Stimulated activated CD4-positive, alpha-beta T cell treated with anti-CD3 and anti-CD28 coated beads, Interleukin-15, amount 100 ng/mL, for 1 hour (primary cell): ENCODE measurements around the gene NEK10.

Experiments
- DNase-seq, 2 donors: peaks; one replicate each; pipeline ENCODE4 v3.0.0-alpha.2; 2020; ENCODE audit warnings: low read depth in 1 of 2, low spot score in 1 of 2

Gene NEK10

DNA sequence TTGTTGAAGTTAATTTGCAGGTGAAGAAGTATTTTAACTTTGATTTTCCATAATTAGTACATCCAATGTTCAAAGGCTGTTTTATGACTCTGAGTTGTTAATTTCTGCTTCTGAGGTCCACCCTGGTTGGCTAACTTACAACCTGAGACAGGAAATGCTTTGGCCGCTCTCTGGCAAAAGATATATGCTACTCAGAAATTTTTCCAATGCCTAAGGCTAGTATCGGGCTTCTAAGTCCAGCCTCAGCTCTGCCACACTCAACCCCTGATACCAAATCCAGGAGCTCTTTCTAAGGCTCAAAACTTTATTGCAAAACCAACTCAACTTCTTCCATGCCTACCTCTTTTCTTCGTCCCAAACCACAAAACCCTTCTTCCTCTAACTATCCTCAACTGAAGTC lies 192.9 kb downstream of the NEK10 start:
- DNase-seq: no peak

GRCh38 chr3:27174530-27174929 lies 194.7 kb downstream of the NEK10 start:
- DNase-seq: no peak

DNA sequence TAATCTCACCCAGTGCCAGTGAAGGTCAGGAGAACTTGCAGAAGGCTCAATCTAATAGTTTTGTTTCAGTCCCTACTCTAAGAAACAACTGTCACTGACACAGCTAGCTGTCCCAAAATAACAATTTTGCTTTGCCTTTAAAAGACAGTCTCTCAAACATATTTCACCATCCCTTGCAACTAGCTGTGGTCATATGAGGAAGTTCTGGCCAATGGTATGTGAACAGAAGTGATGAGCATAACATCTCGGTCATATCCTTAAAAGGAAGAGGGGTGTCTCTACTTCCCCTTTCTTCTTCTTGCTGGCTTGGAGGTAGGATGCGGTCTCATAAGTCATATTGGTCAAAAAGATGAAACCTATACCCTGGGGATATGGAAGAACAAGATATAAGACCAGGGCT lies 198.1 kb downstream of the NEK10 start:
- DNase-seq: no peak

DNA sequence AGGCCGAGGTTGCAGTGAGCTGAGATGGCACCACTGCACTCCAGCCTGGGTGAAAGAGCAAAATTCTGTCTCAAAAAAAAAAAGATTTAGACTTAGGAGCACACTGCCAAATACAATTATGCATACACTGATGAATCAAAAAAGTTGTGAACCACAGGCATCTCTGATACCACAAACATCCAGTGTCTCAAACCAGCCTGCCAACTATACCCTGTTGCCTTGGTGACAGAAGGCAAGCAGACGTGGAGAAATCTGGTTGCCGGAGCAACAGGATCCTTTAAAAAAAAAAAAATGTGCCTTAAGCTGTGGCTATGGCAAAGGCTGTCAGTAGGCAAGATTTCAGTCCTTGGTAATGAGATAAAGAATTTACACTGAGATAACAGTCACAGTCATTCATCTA lies 202.3 kb downstream of the NEK10 start:
- DNase-seq: no peak

- no peak for DNase-seq
These were observed 203.9 kb downstream of the NEK10 start for GRCh38 chr3:27165321-27165721.

DNA sequence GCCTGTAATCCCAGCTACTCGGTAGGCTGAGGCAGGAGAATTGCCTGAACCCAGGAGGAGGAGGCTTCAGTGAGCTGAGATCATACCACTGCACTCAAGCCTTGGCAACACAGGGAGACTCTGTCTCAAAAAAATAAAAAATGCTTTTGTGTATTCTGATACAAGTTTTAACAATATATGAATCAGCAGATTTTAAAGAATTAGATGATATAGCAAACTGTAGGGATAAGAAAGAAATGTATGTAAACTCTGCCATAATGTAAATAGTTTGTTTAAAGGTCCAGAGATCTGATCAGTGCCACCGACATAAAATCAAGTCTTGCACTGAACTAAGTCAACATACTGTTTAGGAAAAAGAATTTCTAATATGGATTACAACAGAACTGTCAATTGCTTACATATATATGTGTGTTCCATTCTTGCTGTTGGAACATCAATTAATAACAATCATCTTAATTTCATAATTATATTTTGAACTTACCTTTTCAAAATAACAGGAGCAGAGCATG lies 208.3 kb downstream of the NEK10 start:
- no peak for DNase-seq

DNA sequence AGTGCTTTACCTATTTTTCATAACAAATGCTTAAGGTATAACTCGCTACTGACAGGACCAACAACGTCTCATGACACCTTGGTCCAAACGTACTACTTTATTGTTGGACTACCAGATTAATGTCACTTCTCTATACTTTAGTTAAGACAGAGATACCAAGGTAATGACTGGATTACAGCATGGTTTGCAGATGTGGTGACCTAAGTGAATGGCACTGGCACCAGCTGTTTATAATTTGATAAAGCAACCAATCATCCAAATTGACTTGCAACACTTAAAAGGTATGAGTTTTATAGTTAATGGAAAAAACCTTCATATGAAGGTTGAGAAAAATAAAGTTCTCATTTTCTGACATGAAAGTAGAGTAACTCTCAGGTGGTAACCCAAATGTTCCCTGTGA lies 209.0 kb downstream of the NEK10 start:
- DNase-seq: no peak

- no peak for DNase-seq
These were observed 222.0 kb downstream of the NEK10 start for GRCh38 chr3:27147215-27147614.

GRCh38 chr3:27146786-27147185 lies 222.4 kb downstream of the NEK10 start:
- no peak for DNase-seq

GRCh38 chr3:27145719-27146118 lies 223.5 kb downstream of the NEK10 start:
- DNase-seq: no peak

DNA sequence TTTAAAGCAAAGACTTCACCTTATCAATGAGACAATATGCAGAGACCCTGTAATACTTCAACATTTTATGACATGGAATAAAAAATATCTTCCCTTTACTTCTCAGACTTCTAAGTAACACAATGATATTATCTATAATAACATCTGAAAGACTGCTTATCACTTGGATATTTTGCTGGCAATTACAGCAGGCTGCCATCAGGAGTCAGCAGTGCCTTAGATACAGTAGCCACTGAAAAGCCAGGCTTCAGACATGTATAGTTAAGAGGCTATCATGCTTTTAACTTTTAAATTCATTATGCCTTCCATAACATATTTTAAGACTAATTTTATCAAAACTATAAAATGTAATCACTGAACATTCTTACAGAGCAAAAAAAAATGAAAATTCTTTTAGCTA lies 227.5 kb downstream of the NEK10 start:
- no peak for DNase-seq

DNA sequence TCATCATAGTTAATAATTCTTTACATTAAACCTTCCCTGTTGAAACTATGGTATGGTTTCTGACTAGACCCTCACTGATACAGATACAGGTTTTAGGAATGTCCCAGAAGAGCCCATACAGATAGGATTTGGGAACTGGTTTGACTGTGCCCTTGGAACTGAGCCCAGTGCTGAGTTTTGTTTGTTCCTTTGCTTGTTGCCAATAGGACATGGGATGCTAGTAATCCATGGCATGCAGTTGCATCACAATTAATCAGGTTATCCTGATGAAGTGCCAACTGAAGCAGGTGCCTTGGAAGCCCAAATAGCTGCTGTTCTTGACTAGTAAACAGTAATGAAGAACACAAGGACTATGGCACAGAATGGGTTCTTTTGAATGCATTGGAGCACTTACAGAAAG lies 230.6 kb downstream of the NEK10 start:
- no peak for DNase-seq

DNA sequence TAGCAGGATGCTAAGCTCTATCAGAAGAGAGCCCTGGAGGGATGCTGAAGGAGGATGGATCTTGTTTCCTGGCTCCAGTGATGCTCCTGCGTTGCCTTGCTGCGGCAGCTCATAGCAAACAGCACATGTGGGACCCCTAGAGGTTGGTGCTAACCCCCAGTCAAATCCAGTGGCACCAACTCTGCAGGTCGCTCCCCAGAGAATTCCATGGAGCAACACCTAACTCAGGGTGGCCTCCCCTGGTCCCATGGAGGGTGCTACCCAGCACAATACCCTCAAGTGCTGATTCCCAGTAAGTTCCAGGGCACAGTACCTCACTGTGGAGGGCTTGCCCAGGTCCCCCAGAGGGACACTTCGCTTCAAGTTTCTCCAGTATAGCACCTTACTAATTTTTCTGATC lies 231.2 kb downstream of the NEK10 start:
- DNase-seq: no peak

GRCh38 chr3:27134171-27134796 lies 234.9 kb downstream of the NEK10 start:
- DNase-seq: peak; percentile 12 to 31

DNA sequence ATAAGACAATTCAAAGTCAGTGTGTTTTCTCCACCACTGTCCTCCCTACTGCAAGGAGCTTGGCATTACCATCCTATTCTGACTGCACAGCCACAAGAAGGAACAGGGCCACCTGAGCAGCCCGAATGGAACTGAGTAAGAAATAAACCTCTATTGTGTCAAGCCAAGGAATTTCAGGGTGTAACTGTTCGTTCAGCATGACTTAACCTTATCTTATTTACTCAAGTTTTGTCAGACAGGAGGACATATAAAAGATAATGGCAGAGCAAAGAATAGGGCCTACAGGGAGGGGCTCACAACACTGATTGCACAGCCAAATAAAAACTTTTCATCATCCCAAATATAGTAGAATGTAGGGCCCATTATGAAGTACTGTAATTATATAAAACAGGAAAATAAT lies 236.1 kb downstream of the NEK10 start:
- DNase-seq: no peak

GRCh38 chr3:27130796-27131195 lies 238.4 kb downstream of the NEK10 start:
- no peak for DNase-seq

- DNase-seq: no peak
These were observed 241.3 kb downstream of the NEK10 start for GRCh38 chr3:27127879-27128278.

DNA sequence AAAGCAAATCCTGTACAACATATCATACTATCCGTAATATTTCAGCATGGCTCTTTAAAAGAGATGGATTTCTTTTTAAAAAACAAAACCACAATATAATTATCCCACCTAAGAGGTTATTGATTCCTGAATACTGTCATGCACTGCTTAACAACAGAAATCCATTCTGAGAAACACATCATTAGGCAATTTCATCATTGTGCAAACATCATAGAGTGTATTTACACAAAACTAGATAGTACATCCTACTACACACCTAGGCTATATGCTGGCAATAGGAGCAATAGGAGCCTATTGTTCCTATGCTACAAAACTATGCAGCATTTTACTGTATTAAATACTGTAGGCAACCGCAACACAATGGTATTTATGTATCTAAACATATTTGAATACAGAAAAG lies 242.0 kb downstream of the NEK10 start:
- DNase-seq: no peak

DNA sequence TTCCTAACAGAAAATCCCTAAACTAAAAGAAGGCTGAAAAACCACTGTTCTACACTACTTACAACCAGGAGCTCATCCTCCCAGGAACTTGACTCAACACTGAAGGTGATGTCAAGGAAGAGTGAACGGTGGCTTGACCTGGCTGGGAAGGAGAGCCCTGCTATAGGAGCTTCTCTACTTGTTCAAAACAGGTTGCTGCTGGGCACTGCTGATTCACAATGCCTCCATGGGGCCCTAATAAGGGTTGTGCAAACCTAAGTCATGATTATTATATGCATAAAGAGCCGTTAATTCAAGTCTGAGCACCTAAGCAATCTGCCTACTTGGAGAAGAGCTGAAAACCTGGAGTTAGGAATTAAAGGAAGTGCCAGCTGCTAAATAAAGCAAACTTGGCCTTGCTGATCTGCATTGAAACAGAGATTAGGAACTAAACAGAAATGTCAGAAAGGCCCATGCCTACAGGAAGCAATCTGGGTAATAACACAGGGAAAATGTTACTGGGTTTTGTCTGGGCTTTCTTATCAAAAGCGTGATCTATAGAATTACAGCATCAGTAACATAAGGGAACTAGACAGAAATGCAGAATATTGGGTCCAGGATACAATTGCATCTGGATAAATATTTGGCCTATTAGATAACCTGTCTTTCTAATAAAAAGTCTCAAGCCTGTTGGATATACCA lies 243.2 kb downstream of the NEK10 start:
- DNase-seq: no peak

- DNase-seq: no peak
These were observed 249.5 kb downstream of the NEK10 start for GRCh38 chr3:27119639-27120038.

DNA sequence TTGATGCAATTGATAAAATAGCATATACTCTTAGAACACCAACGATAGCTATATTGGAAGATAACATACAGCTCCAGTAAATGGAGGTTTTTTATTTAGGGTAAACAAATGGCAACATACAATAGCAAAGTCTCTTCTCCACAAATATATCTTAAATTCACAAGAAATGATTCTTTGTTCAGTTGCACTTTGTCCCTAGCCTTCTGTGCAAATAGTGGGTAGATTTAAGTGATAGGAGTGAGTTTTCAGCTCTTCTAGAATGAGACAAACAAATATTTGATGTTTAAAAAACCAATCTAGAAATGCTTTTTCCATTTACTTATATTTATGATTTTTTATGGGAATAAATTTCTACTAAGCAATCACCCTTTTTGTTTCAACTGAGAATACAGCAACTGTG lies 253.8 kb downstream of the NEK10 start:
- DNase-seq: no peak

- DNase-seq: no peak
These were observed 254.5 kb downstream of the NEK10 start for GRCh38 chr3:27114684-27115083.

GRCh38 chr3:27114129-27114528 lies 255.1 kb downstream of the NEK10 start:
- no peak for DNase-seq
